HEK293 (cell line): ENCODE measurements around the gene MAPRE2.

Experiments used
- CTCF ChIA-PET: fragments of 350-600 bp; formaldehyde crosslinking; extraction: SDS; loops from one replicate; lab custom pipeline; 2021; ENCODE audit warnings: antibody characterized with exemption; lab: Yijun Ruan, JAX
- POLR2A ChIA-PET: fragments of 300-600 bp; formaldehyde crosslinking; extraction: SDS; loops from one replicate; lab custom pipeline; 2020; ENCODE audit warnings: antibody characterized with exemption, inconsistent platforms; lab: Yijun Ruan, JAX
- H3K27ac ChIP-seq: fragments of 200-500 bp; sonication (Bioruptor generic); 2 replicates; pipeline ENCODE4 v1.5.1; 2014; ENCODE audit warnings: low read depth, low read length, control low read depth, inconsistent platforms; ENCODE audit errors: extremely low read depth
- H3K36me3 ChIP-seq, 2 experiments: fragments of 200-500 bp in 1 of 2; sonication (Bioruptor generic) in 1 of 2; 1 replicate in 1 of 2; 2 replicates in 1 of 2; pipeline ENCODE4 v1.5.1; 2014 to 2017; ENCODE audit warnings: inconsistent platforms in 2 of 2, low read length in 2 of 2; ENCODE audit not compliant: control insufficient read depth in 2 of 2, insufficient read depth in 1 of 2
- H3K4me1 ChIP-seq: fragments of 200-500 bp; sonication (Bioruptor generic); 2 replicates; pipeline ENCODE4 v1.5.1; 2014; ENCODE audit warnings: mild to moderate bottlenecking, low read length, inconsistent platforms; ENCODE audit not compliant: control insufficient read depth, insufficient read depth
- H3K4me3 ChIP-seq: 2 replicates; pipeline ENCODE4 v1.5.1; 2011; ENCODE audit warnings: low read depth, mild to moderate bottlenecking, control low read depth, low read length, moderate library complexity
- H3K9me3 ChIP-seq: fragments of 200-500 bp; sonication (Bioruptor generic); 2 replicates; pipeline ENCODE4 v1.5.1; 2014; ENCODE audit warnings: low read depth, low read length, inconsistent platforms; ENCODE audit not compliant: control insufficient read depth, insufficient read depth
- GLIS2 ChIP-seq: fragments of 450-650 bp; formaldehyde crosslinking; IDR thresholded peaks from 2 replicates; pipeline ENCODE4 v1.5.1; 2016; ENCODE audit warnings: missing biosample characterization, missing genetic modification characterization
- KLF10 ChIP-seq: fragments of 450-650 bp; IDR thresholded peaks from 2 replicates; pipeline ENCODE4 v1.5.1; 2018; ENCODE audit warnings: missing biosample characterization, mild to moderate bottlenecking, missing genetic modification characterization
- TCF7L2 ChIP-seq: IDR thresholded peaks from 2 replicates; pipeline ENCODE4 v1.6.1; 2011; ENCODE audit warnings: low read depth, mild to moderate bottlenecking, inconsistent platforms, low read length, moderate library complexity, borderline replicate concordance
- ZBTB1 ChIP-seq: fragments of 450-650 bp; formaldehyde crosslinking; IDR thresholded peaks from 2 replicates; pipeline ENCODE4 v1.5.1; 2016; ENCODE audit warnings: missing biosample characterization, missing genetic modification characterization
- ZBTB44 ChIP-seq: fragments of 450-650 bp; IDR thresholded peaks from 2 replicates; pipeline ENCODE4 v1.5.1; 2018; ENCODE audit warnings: missing biosample characterization, mild to moderate bottlenecking, missing genetic modification characterization
- ZFP37 ChIP-seq: fragments of 450-650 bp; formaldehyde crosslinking; IDR thresholded peaks from 2 replicates; pipeline ENCODE4 v1.5.1; 2016; ENCODE audit warnings: missing biosample characterization, missing genetic modification characterization
- ZIC2 ChIP-seq: fragments of 450-650 bp; formaldehyde crosslinking; IDR thresholded peaks from 2 replicates; pipeline ENCODE4 v1.5.1; 2016; ENCODE audit warnings: missing biosample characterization, missing genetic modification characterization
- ZNF112 ChIP-seq: fragments of 450-650 bp; formaldehyde crosslinking; IDR thresholded peaks from 2 replicates; pipeline ENCODE4 v1.5.0; 2017; ENCODE audit warnings: missing biosample characterization, missing genetic modification characterization
- ZNF132 ChIP-seq: fragments of 450-650 bp; formaldehyde crosslinking; IDR thresholded peaks from 2 replicates; pipeline ENCODE4 v1.5.1; 2017; ENCODE audit warnings: missing biosample characterization, missing genetic modification characterization, borderline replicate concordance
- ZNF175 ChIP-seq: fragments of 450-650 bp; formaldehyde crosslinking; IDR thresholded peaks from 2 replicates; pipeline ENCODE4 v1.5.1; 2016; ENCODE audit warnings: missing biosample characterization, missing genetic modification characterization
- ZNF19 ChIP-seq: fragments of 450-650 bp; formaldehyde crosslinking; IDR thresholded peaks from 2 replicates; pipeline ENCODE4; 2016; ENCODE audit warnings: missing biosample characterization, missing genetic modification characterization, low read depth
- ZNF239 ChIP-seq: fragments of 450-650 bp; formaldehyde crosslinking; IDR thresholded peaks from 2 replicates; pipeline ENCODE4 v1.5.1; 2016; ENCODE audit warnings: missing biosample characterization, missing genetic modification characterization
- ZNF366 ChIP-seq: fragments of 450-650 bp; formaldehyde crosslinking; conservative IDR thresholded peaks from 2 replicates; pipeline ENCODE4 v1.5.1; 2016; ENCODE audit warnings: missing biosample characterization, missing genetic modification characterization
- ZNF423 ChIP-seq: fragments of 450-650 bp; formaldehyde crosslinking; IDR thresholded peaks from 2 replicates; pipeline ENCODE4 v1.5.1; 2016; ENCODE audit warnings: missing biosample characterization, missing genetic modification characterization
- ZNF488 ChIP-seq: fragments of 450-650 bp; formaldehyde crosslinking; IDR thresholded peaks from 2 replicates; pipeline ENCODE4 v1.5.1; 2016; ENCODE audit warnings: missing biosample characterization, missing genetic modification characterization
- ZNF510 ChIP-seq: fragments of 450-650 bp; formaldehyde crosslinking; IDR thresholded peaks from 2 replicates; pipeline ENCODE4 v1.5.1; 2018; ENCODE audit warnings: mild to moderate bottlenecking, missing genetic modification characterization, missing biosample characterization; ENCODE audit not compliant: insufficient replicate concordance
- ZNF530 ChIP-seq: fragments of 450-650 bp; formaldehyde crosslinking; IDR thresholded peaks from 2 replicates; pipeline ENCODE4 v1.5.1; 2016; ENCODE audit warnings: low read depth, missing biosample characterization, missing genetic modification characterization
- ZNF610 ChIP-seq: fragments of 450-650 bp; formaldehyde crosslinking; IDR thresholded peaks from 2 replicates; pipeline ENCODE4 v1.5.1; 2016; ENCODE audit warnings: missing biosample characterization, missing genetic modification characterization, borderline replicate concordance
- ZNF624 ChIP-seq: fragments of 450-650 bp; formaldehyde crosslinking; IDR thresholded peaks from 2 replicates; pipeline ENCODE4 v1.5.1; 2017; ENCODE audit warnings: missing biosample characterization, missing genetic modification characterization
- ZNF776 ChIP-seq: fragments of 450-650 bp; formaldehyde crosslinking; IDR thresholded peaks from 2 replicates; pipeline ENCODE4 v1.5.0; 2017; ENCODE audit warnings: missing biosample characterization, missing genetic modification characterization, borderline replicate concordance
- ZNF777 ChIP-seq: fragments of 450-650 bp; formaldehyde crosslinking; IDR thresholded peaks from 2 replicates; pipeline ENCODE4 v1.5.1; 2017; ENCODE audit warnings: missing biosample characterization, missing genetic modification characterization, borderline replicate concordance
- ZNF791 ChIP-seq: fragments of 450-650 bp; formaldehyde crosslinking; IDR thresholded peaks from 2 replicates; pipeline ENCODE4 v1.5.1; 2016; ENCODE audit warnings: missing biosample characterization, missing genetic modification characterization
- ZSCAN30 ChIP-seq: fragments of 450-650 bp; IDR thresholded peaks from 2 replicates; pipeline ENCODE4 v1.5.1; 2018; ENCODE audit warnings: missing biosample characterization, mild to moderate bottlenecking, missing genetic modification characterization, moderate library complexity
- TF ChIP-seq, protein P1 (sequence below): fragments of 450-650 bp; formaldehyde crosslinking; conservative IDR thresholded peaks from 2 replicates; pipeline ENCODE4 v1.5.1; 2016; ENCODE audit warnings: low read depth, missing biosample characterization, missing genetic modification characterization

The MAPRE2 gene

GRCh38 chr18:35106013-35106844 lies 65.0 kb downstream of the MAPRE2 start:
- CTCF ChIA-PET = interaction anchor here (0.6 to 1.2 kb wide), 3 partner anchors 12 to 837 kb away, joined by 3 to 4 read pairs (median 3); no protein-coding TSS in a partner anchor

DNA sequence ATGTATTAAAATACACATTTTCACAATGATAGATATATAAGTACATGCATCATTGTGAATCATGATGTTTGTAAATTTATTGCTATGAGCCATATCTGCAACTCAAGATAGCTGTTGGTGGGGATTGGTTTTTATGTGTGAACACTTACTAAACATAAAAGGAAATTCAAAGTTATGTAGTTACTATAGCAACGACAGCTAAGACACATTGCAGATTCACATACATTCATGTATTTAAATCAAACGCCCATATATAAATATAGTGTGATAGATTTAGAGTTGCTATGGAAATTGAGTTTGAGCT lies 65.6 kb downstream of the MAPRE2 start:
- H3K4me1 ChIP-seq = no peaks in the 10 kb centered on the region
- POLR2A ChIA-PET = interaction anchor here (1.1 kb wide), 1 partner anchor 15 kb away, joined by 3 read pairs; no protein-coding TSS in a partner anchor

More at GRCh38 chr18:35106013-35106844, 65.0 kb downstream of the MAPRE2 start:
- no peak for TF ChIP-seq KLF10
- no peak for TF ChIP-seq ZNF366
- no peak for TF ChIP-seq ZBTB44 (tag by site-specific recombination)
- no peak for TF ChIP-seq ZNF610 (tag by site-specific recombination)
- no peak for TF ChIP-seq ZNF239 (tag by site-specific recombination)
- TF ChIP-seq ZBTB1 (tag by site-specific recombination) = no peak
- TF ChIP-seq ZNF510 (tag by site-specific recombination) = no peak
- no peak for TF ChIP-seq ZNF777 (tag by site-specific recombination)
- no peak for TF ChIP-seq ZNF791 (tag by site-specific recombination)
- TF ChIP-seq ZSCAN30 (tag by site-specific recombination) = no peak
- TF ChIP-seq ZNF175 (tag by site-specific recombination) = no peak
- no peak for TF ChIP-seq ZNF423 (tag by site-specific recombination)
- TF ChIP-seq ZNF624 (tag by site-specific recombination) = no peak
- H3K36me3 ChIP-seq = peaks cover 0 to 11% of the 10 kb centered on the region in 2 experiments; a peak in 1 of 3 replicates
- H3K9me3 ChIP-seq = no peaks in the 10 kb centered on the region
- no peak overlapping the region for H3K27ac ChIP-seq
- no peak overlapping the region for H3K4me3 ChIP-seq
- POLR2A ChIA-PET = interaction anchor here (1.1 kb wide), 1 partner anchor 15 kb away, joined by 3 read pairs; no protein-coding TSS in a partner anchor
- no peaks in the 10 kb centered on the region for H3K4me1 ChIP-seq

More for the DNA sequence above, 65.6 kb downstream of the MAPRE2 start:
- no peak for TF ChIP-seq ZNF132 (tag by site-specific recombination)
- TF ChIP-seq, protein P1, sequence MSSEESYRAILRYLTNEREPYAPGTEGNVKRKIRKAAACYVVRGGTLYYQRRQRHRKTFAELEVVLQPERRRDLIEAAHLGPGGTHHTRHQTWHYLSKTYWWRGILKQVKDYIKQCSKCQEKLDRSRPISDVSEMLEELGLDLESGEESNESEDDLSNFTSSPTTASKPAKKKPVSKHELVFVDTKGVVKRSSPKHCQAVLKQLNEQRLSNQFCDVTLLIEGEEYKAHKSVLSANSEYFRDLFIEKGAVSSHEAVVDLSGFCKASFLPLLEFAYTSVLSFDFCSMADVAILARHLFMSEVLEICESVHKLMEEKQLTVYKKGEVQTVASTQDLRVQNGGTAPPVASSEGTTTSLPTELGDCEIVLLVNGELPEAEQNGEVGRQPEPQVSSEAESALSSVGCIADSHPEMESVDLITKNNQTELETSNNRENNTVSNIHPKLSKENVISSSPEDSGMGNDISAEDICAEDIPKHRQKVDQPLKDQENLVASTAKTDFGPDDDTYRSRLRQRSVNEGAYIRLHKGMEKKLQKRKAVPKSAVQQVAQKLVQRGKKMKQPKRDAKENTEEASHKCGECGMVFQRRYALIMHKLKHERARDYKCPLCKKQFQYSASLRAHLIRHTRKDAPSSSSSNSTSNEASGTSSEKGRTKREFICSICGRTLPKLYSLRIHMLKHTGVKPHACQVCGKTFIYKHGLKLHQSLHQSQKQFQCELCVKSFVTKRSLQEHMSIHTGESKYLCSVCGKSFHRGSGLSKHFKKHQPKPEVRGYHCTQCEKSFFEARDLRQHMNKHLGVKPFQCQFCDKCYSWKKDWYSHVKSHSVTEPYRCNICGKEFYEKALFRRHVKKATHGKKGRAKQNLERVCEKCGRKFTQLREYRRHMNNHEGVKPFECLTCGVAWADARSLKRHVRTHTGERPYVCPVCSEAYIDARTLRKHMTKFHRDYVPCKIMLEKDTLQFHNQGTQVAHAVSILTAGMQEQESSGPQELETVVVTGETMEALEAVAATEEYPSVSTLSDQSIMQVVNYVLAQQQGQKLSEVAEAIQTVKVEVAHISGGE (tag by site-specific recombination) = no peak
- no peak for TF ChIP-seq ZNF112 (tag by site-specific recombination)
- TF ChIP-seq ZNF776 (tag by site-specific recombination) = no peak
- TF ChIP-seq ZNF488 = no peak
- no peak for TF ChIP-seq ZFP37 (tag by site-specific recombination)
- TF ChIP-seq TCF7L2 = no peak
- no peak for TF ChIP-seq ZNF530 (tag by site-specific recombination)
- no peak for TF ChIP-seq GLIS2 (tag by site-specific recombination)
- TF ChIP-seq ZIC2 (tag by site-specific recombination) = no peak
- TF ChIP-seq KLF10 = no peak
- TF ChIP-seq ZNF423 (tag by site-specific recombination) = no peak
- TF ChIP-seq ZNF19 = no peak
- Histone ChIP-seq H3K9me3 (no peaks in the 10 kb centered on the region), H3K27ac (no peak overlapping the region), H3K36me3 (peaks cover 0 to 8% of the 10 kb centered on the region in 2 experiments; a peak in 1 of 3 replicates), H3K4me3 (no peak overlapping the region)
- CTCF ChIA-PET = interaction anchor here (0.6 to 1.2 kb wide), 2 partner anchors 13 to 171 kb away, joined by 3 read pairs; no protein-coding TSS in a partner anchor
